Measurements from ENCODE around the gene CGNL1.

Gene CGNL1

DNA sequence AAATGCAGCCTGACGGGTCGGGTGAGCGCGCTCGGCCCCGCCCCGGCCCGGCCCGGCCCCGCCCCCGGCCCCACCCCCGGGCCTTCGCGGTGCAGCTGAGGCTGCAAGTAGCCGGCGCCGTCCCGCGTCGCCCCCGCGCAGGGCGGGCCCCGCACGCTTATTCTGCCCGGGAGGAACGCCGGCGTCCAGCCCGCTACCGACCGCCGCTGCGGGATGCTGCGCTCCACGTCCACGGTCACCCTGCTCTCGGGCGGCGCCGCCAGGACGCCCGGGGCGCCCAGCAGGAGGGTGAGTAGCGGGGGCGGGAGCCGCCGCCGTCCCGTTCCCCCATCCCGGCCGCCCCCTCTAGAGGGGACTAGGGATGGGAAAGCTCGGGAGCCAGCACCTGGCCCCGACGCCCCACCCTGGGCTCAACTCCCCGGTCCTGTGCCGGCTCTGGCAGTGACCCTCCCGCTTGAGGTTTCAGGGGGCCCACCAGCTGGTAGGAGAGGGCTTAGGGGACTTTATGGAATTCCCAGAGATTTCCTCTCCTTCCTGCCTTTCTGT, 215.6 kb downstream of the CGNL1 start, which contains the start of gene MYZAP:
Gene MYZAP, plus strand, starts transcription at position 83 of the 546 bp plus-strand sequence. Its CDS starts 131 bp downstream, at position 214.
- TF ChIP-seq, protein P1, sequence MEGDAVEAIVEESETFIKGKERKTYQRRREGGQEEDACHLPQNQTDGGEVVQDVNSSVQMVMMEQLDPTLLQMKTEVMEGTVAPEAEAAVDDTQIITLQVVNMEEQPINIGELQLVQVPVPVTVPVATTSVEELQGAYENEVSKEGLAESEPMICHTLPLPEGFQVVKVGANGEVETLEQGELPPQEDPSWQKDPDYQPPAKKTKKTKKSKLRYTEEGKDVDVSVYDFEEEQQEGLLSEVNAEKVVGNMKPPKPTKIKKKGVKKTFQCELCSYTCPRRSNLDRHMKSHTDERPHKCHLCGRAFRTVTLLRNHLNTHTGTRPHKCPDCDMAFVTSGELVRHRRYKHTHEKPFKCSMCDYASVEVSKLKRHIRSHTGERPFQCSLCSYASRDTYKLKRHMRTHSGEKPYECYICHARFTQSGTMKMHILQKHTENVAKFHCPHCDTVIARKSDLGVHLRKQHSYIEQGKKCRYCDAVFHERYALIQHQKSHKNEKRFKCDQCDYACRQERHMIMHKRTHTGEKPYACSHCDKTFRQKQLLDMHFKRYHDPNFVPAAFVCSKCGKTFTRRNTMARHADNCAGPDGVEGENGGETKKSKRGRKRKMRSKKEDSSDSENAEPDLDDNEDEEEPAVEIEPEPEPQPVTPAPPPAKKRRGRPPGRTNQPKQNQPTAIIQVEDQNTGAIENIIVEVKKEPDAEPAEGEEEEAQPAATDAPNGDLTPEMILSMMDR (IDR thresholded peaks at IDR 0.05), result no peak
- Histone ChIP-seq H3K9me3 (ENCODE audit: control insufficient read depth, low read length) (no peaks in the 10 kb centered on the region), H3K27ac (no peak within 1 kb of the TSS), H2AFZ (peak within 1 kb of the TSS; percentile 2), H3K79me2 (no peaks in the 10 kb centered on the region), H3K36me3 (ENCODE audit: control insufficient read depth, insufficient read depth, low read length) (no peaks in the 10 kb centered on the region), H3K27me3 (ENCODE audit: control insufficient read depth, insufficient read depth, low read length) (no peaks in the 10 kb centered on the region), H3K4me3 (ENCODE audit: low read depth, low read length) (no peak within 1 kb of the TSS), H3K4me1 (no peaks in the 10 kb centered on the region), H3K9ac (no peak within 1 kb of the TSS), H3K4me2 (ENCODE audit: low read length) (peak within 1 kb of the TSS; percentile 31)

GRCh38 chr15:57592426-57592825, 216.1 kb downstream of the CGNL1 start:
- H3K9me3 ChIP-seq (ENCODE audit: control insufficient read depth, low read length), result no peaks in the 10 kb centered on the region
- H3K27ac ChIP-seq, result no peak overlapping the region
- no peaks in the 10 kb centered on the region for H3K36me3 ChIP-seq (ENCODE audit: control insufficient read depth, insufficient read depth, low read length)
- no peaks in the 10 kb centered on the region for H3K4me1 ChIP-seq
- H3K27me3 ChIP-seq (ENCODE audit: control insufficient read depth, insufficient read depth, low read length), result no peaks in the 10 kb centered on the region
- TF ChIP-seq, protein P1 (IDR thresholded peaks at IDR 0.05), result no peak
- H3K9ac ChIP-seq, result no peak overlapping the region
- no peaks in the 10 kb centered on the region for H3K79me2 ChIP-seq
- no peak overlapping the region for H2AFZ ChIP-seq
- no peak overlapping the region for H3K4me3 ChIP-seq (ENCODE audit: low read depth, low read length)
- no peak overlapping the region for H3K4me2 ChIP-seq (ENCODE audit: low read length)

- Histone ChIP-seq H3K27ac (no peak overlapping the region), H3K4me2 (ENCODE audit: low read length) (no peak overlapping the region), H2AFZ (no peak overlapping the region), H3K4me3 (ENCODE audit: low read depth, low read length) (no peak overlapping the region), H3K9me3 (ENCODE audit: control insufficient read depth, low read length) (no peaks in the 10 kb centered on the region), H3K9ac (no peak overlapping the region), H3K27me3 (ENCODE audit: control insufficient read depth, insufficient read depth, low read length) (no peaks in the 10 kb centered on the region), H3K79me2 (no peaks in the 10 kb centered on the region), H3K4me1 (no peaks in the 10 kb centered on the region), H3K36me3 (ENCODE audit: control insufficient read depth, insufficient read depth, low read length) (no peaks in the 10 kb centered on the region)
- TF ChIP-seq, protein P1 (IDR thresholded peaks at IDR 0.05), result no peak
Measured at GRCh38 chr15:57592836-57593420, 216.6 kb downstream of the CGNL1 start.

DNA sequence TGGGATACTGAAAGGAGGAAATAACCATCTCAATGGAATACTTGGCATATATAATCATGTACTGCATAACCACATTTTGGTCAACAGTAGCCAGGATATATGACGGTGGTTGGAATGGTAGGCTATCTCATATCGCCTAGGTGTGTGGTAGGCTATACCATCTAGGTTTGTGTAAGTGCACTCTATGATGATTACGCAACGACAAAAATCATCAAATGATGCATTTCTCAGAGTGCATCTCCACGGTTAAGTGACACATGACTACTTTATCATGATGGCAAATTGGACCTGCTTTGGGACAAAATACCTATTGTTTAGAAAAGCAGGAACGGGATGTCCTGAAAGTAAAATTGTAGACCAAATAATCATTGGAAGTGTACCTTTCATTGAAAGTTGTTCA, 218.2 kb downstream of the CGNL1 start:
- H3K9ac ChIP-seq, result no peak overlapping the region
- no peaks in the 10 kb centered on the region for H3K27me3 ChIP-seq (ENCODE audit: control insufficient read depth, insufficient read depth, low read length)
- H3K4me1 ChIP-seq, result no peaks in the 10 kb centered on the region
- no peak overlapping the region for H3K4me2 ChIP-seq (ENCODE audit: low read length)
- H3K79me2 ChIP-seq, result no peaks in the 10 kb centered on the region
- TF ChIP-seq, protein P1 (IDR thresholded peaks at IDR 0.05), result no peak
- H2AFZ ChIP-seq, result no peak overlapping the region
- no peaks in the 10 kb centered on the region for H3K36me3 ChIP-seq (ENCODE audit: control insufficient read depth, insufficient read depth, low read length)
- H3K9me3 ChIP-seq (ENCODE audit: control insufficient read depth, low read length), result no peaks in the 10 kb centered on the region
- no peak overlapping the region for H3K4me3 ChIP-seq (ENCODE audit: low read depth, low read length)
- no peak overlapping the region for H3K27ac ChIP-seq

Measured in parathyroid adenoma (tissue), 2 donors.